H1 (cell line): ENCODE results near the gene ACOT11. TPM values are rescaled to one million over a fixed set of nuclear protein-coding genes. Genes with fewer than 3 reads are reported as not detected.

Experiments used
- CTCF ChIA-PET: fragments of 300-600 bp; sonication (Branson Sonifier 250); formaldehyde crosslinking; loops from one replicate; lab custom pipeline; 2021; ENCODE audit not compliant: partially characterized antibody; lab: Charles Lee
- POLR2A ChIA-PET: fragments of 300-600 bp; sonication (Branson Sonifier 250); formaldehyde crosslinking; loops from one replicate; lab custom pipeline; 2021; ENCODE audit warnings: inconsistent platforms; ENCODE audit not compliant: partially characterized antibody; lab: Charles Lee
- DNase-seq, 2 experiments: peaks; one replicate each; pipeline versions ENCODE4 v3.0.0 to v3.0.0-alpha.2; 2010 to 2022; ENCODE audit warnings: low spot score in 2 of 2, low read depth in 1 of 2, mixed read lengths in 1 of 2
- FAIRE-seq: peaks from 2 replicates; lab custom pipeline; 2011; peaks lifted over from hg19 to GRCh38; lab: Jason Lieb, UNC
- H2AFZ ChIP-seq: 2 replicates; pipeline ENCODE4 v1.8.1; 2012; ENCODE audit warnings: low read length, inconsistent platforms
- H2AK5ac ChIP-seq: 2 replicates; pipeline ENCODE4 v1.6.1; 2013; ENCODE audit warnings: low read depth, low read length
- H2BK120ac ChIP-seq: replicated peaks from 2 replicates; pipeline ENCODE3; 2013; ENCODE audit warnings: low read depth, low read length, inconsistent platforms
- H2BK12ac ChIP-seq: 2 replicates; pipeline ENCODE4 v1.6.1; 2013; ENCODE audit warnings: low read depth, low read length
- H2BK15ac ChIP-seq: 2 replicates; pipeline ENCODE4 v1.6.1; 2013; ENCODE audit warnings: low read length
- H2BK20ac ChIP-seq: 2 replicates; pipeline ENCODE4 v1.6.1; 2013; ENCODE audit warnings: low read length
- H2BK5ac ChIP-seq: 2 replicates; pipeline ENCODE4 v1.6.1; 2013; ENCODE audit warnings: low read depth, low read length
- H3K14ac ChIP-seq: 2 replicates; pipeline ENCODE4 v1.6.1; 2013; ENCODE audit warnings: inconsistent platforms; ENCODE audit not compliant: insufficient read length
- H3K18ac ChIP-seq: 2 replicates; pipeline ENCODE4 v1.6.1; 2013; ENCODE audit warnings: low read length; ENCODE audit errors: extremely low read depth
- H3K23ac ChIP-seq: 2 replicates; pipeline ENCODE4 v1.6.1; 2013; ENCODE audit warnings: inconsistent platforms; ENCODE audit not compliant: insufficient read length
- H3K23me2 ChIP-seq: 2 replicates; pipeline ENCODE4 v1.6.1; 2013; ENCODE audit warnings: low read depth, low read length
- H3K27ac ChIP-seq: 2 replicates; pipeline ENCODE4 v1.6.1; 2011; ENCODE audit warnings: low read depth, low read length, inconsistent platforms
- H3K27me3 ChIP-seq, 4 experiments: replicated peaks in 1 of 4; 1 replicate in 1 of 4; 2 replicates in 3 of 4; pipeline versions ENCODE4 v1.6.1 to v1.8.1; 2011 to 2013; ENCODE audit warnings: low read length in 3 of 4, mild to moderate bottlenecking in 3 of 4, inconsistent platforms in 2 of 4, mixed read lengths in 2 of 4, moderate library complexity in 1 of 4; ENCODE audit not compliant: control insufficient read depth in 3 of 4, insufficient read depth in 3 of 4; ENCODE audit errors: extremely low read depth in 1 of 4
- H3K36me3 ChIP-seq, 4 experiments: 2 replicates each; pipeline versions ENCODE4 v1.6.1 to v1.8.1; 2011 to 2013; ENCODE audit warnings: mild to moderate bottlenecking in 4 of 4, low read length in 3 of 4, moderate library complexity in 2 of 4, control low read depth in 1 of 4, inconsistent platforms in 1 of 4; ENCODE audit not compliant: insufficient read depth in 4 of 4, control insufficient read depth in 2 of 4
- H3K4ac ChIP-seq: replicated peaks from 2 replicates; pipeline ENCODE3; 2013; ENCODE audit warnings: low read length, low read depth, mixed read lengths, inconsistent platforms; ENCODE audit not compliant: insufficient read length
- H3K4me1 ChIP-seq, 4 experiments: replicated peaks in 1 of 4; 1 replicate in 1 of 4; 2 replicates in 3 of 4; pipeline versions ENCODE4 v1.6.1 to v1.8.1; 2011 to 2013; ENCODE audit warnings: low read length in 3 of 4, inconsistent platforms in 2 of 4, mixed read lengths in 1 of 4; ENCODE audit not compliant: insufficient read depth in 4 of 4, control insufficient read depth in 3 of 4
- H3K4me2 ChIP-seq, 2 experiments: 2 replicates each; pipeline versions ENCODE4 v1.6.1 to v1.8.1; 2011 to 2013; ENCODE audit warnings: low read depth in 2 of 2, low read length in 2 of 2, control low read depth in 1 of 2, inconsistent platforms in 1 of 2, mild to moderate bottlenecking in 1 of 2; ENCODE audit not compliant: insufficient read depth in 1 of 2
- H3K4me3 ChIP-seq, 4 experiments: fragments of 200-600, 300-600 bp in 1 of 4; sonication (generic), shearing (Covaris generic), sonication (Bioruptor Twin) in 1 of 4; 2 replicates each; pipeline versions ENCODE4 v1.5.1 to v1.8.1; 2011 to 2016; ENCODE audit warnings: low read length in 4 of 4, low read depth in 3 of 4, control low read depth in 2 of 4, inconsistent platforms in 2 of 4, mild to moderate bottlenecking in 2 of 4, mixed read lengths in 1 of 4, moderate library complexity in 1 of 4; ENCODE audit not compliant: insufficient read depth in 2 of 4; ENCODE audit errors: extremely low read depth in 1 of 4
- H3K56ac ChIP-seq: replicated peaks from 2 replicates; pipeline ENCODE3; 2013; ENCODE audit warnings: low read depth, mild to moderate bottlenecking, mixed read lengths, low read length, inconsistent platforms; ENCODE audit not compliant: insufficient read length
- H3K79me1 ChIP-seq: 2 replicates; pipeline ENCODE4 v1.6.1; 2013; ENCODE audit warnings: low read depth, low read length, control low read depth
- H3K79me2 ChIP-seq, 2 experiments: 2 replicates each; pipeline versions ENCODE4 v1.6.1 to v1.8.1; 2012 to 2013; ENCODE audit warnings: low read length in 2 of 2, mild to moderate bottlenecking in 2 of 2, inconsistent platforms in 1 of 2; ENCODE audit not compliant: insufficient read depth in 2 of 2, control insufficient read depth in 1 of 2
- H3K9ac ChIP-seq, 4 experiments: replicated peaks in 1 of 4; 1 replicate in 1 of 4; 2 replicates in 3 of 4; pipeline versions ENCODE4 v1.6.1 to v1.8.1; 2011 to 2013; ENCODE audit warnings: low read depth in 3 of 4, low read length in 3 of 4, control low read depth in 2 of 4, mild to moderate bottlenecking in 2 of 4, moderate library complexity in 2 of 4, inconsistent platforms in 1 of 4; ENCODE audit errors: extremely low read depth in 1 of 4
- H3K9me3 ChIP-seq, 2 experiments: 2 replicates each; pipeline versions ENCODE4 v1.6.1 to v1.8.1; 2012 to 2013; ENCODE audit warnings: mild to moderate bottlenecking in 2 of 2, moderate library complexity in 2 of 2, control low read depth in 1 of 2, inconsistent platforms in 1 of 2, low read depth in 1 of 2, low read length in 1 of 2, mixed read lengths in 1 of 2; ENCODE audit not compliant: insufficient read depth in 2 of 2
- H4K20me1 ChIP-seq, 2 experiments: replicated peaks in 1 of 2; 2 replicates each; pipeline versions ENCODE3 to v1.8.1; 2011 to 2013; ENCODE audit warnings: inconsistent platforms in 2 of 2, low read length in 2 of 2, mild to moderate bottlenecking in 1 of 2; ENCODE audit not compliant: insufficient read depth in 2 of 2, control insufficient read depth in 1 of 2
- H4K5ac ChIP-seq: 2 replicates; pipeline ENCODE4 v1.6.1; 2013; ENCODE audit warnings: low read length, low read depth, mixed read lengths, inconsistent platforms; ENCODE audit not compliant: insufficient read length
- H4K8ac ChIP-seq: 2 replicates; pipeline ENCODE4 v1.8.0; 2013; ENCODE audit warnings: mild to moderate bottlenecking, moderate library complexity, low read length, inconsistent platforms; ENCODE audit not compliant: insufficient read depth; ENCODE audit errors: extremely low read depth
- H4K91ac ChIP-seq: replicated peaks from 2 replicates; pipeline ENCODE3; 2013; ENCODE audit warnings: low read length, mixed read lengths, inconsistent platforms; ENCODE audit not compliant: insufficient read length
- KDM4A ChIP-seq: IDR thresholded peaks from one replicate; pipeline ENCODE4 v1.7.1; 2012; ENCODE audit warnings: low read depth, mild to moderate bottlenecking, moderate library complexity, low read length, inconsistent platforms; ENCODE audit not compliant: severe bottlenecking
- WGBS, 2 experiments: shearing (Covaris generic) in 1 of 2; methylation state at CpG; one replicate each; pipeline versions ENCODE4 v1.1.6 to v1.1.7; 2013 to 2015; ENCODE audit warnings: low lambda C conversion rate in 2 of 2, mixed read lengths in 2 of 2, inconsistent platforms in 1 of 2, low coverage in 1 of 2, missing lambda C conversion rate in 1 of 2; ENCODE audit not compliant: insufficient replicate concordance in 2 of 2, insufficient coverage in 1 of 2, insufficient read length in 1 of 2; ENCODE audit errors: extremely low coverage in 1 of 2, missing lambda C conversion rate in 1 of 2; 5-methylcytosine and 5-hydroxymethylcytosine counted together
- polyA plus RNA-seq, 7 experiments: library from polyadenylated mRNA; depleted of rRNA in 3 of 7; stranded (reverse) in 5 of 7; unstranded in 2 of 7; fragments of >200 nt in 5 of 7; fragments of 200-250 nt in 2 of 7; gene quantifications; 1 replicate in 5 of 7; 2 replicates in 1 of 7; 4 replicates in 1 of 7; pipeline versions ENCODE4 v1.2.1 to v1.2.3, GENCODE V29; 2011 to 2013; ENCODE audit warnings: missing spikeins in 2 of 7, mixed read lengths in 2 of 7
- total RNA-seq: library from RNA; stranded (reverse); fragmentation: NEBNext Ultra II Directional; extraction: Animal tissue kit (Norgen Biotek cat#: 25700); gene quantifications from 2 replicates; pipeline ENCODE4 v1.2.1, GENCODE V29; 2021

ACOT11 gene
- total and polyA plus RNA-seq, 2 of the 8 experiments (the other 6 are each of a cell fraction or from before 2014, with no cell fraction given), result 3.8 to 4.5 TPM

DNA sequence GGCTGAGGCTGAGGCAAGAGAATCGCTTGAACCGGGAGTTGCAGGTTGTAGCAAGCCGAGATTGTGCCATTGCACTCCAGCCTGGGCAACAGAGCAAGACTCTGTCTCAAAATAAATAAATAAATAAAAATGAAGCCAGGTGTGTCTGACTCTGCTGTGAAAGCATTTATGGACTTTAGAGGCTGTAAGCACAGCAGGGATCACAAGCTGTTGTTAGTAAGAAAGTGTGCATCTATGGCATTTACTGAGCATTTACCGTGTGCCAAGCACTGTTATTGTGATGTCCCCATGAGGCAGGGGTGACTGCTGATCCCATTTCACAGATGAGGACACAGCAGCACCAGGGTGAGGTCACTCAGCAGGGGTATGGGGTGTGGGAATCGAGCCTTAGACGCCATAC lies 55.2 kb downstream of the ACOT11 start:
- H3K18ac ChIP-seq, result no peak overlapping the region
- no peak overlapping the region for H3K27ac ChIP-seq
- no peak overlapping the region for H2BK20ac ChIP-seq
- H3K4me2 ChIP-seq, result no peak overlapping the region
- no peak overlapping the region for H3K23ac ChIP-seq
- peaks cover 0 to 6% of the 10 kb centered on the region in 2 experiments for H4K20me1 ChIP-seq
- WGBS, 2 experiments, result 95% methylated on average over 6 of the region's 6 CpGs; no CpG with 5 or more reads in 1 of the 2 experiments
- CTCF ChIA-PET, result interaction anchor here (0.6 to 1.3 kb wide), 6 partner anchors 8 to 1509 kb away, joined by 3 to 5 read pairs (median 4); no protein-coding TSS in a partner anchor
- no peaks in the 10 kb centered on the region for H3K9me3 ChIP-seq
- peak overlapping the region in 1 of 4 experiments; percentile 41; a peak in 1 of 7 replicates for H3K9ac ChIP-seq
- H3K27me3 ChIP-seq, result no peaks in the 10 kb centered on the region
- H2AFZ ChIP-seq, result no peak overlapping the region
- H2BK12ac ChIP-seq, result no peak overlapping the region
- H3K79me1 ChIP-seq, result no peaks in the 10 kb centered on the region
- no peaks in the 10 kb centered on the region for H3K23me2 ChIP-seq
- H3K56ac ChIP-seq, result no peak overlapping the region
- H4K5ac ChIP-seq, result no peak overlapping the region
- H2BK5ac ChIP-seq, result peak overlapping the region; percentile 44; the same call in 1 of the 2 replicates
- no peaks in the 10 kb centered on the region for H3K79me2 ChIP-seq
- FAIRE-seq (no peak), DNase-seq (no peak)
- H4K8ac ChIP-seq, result no peak overlapping the region; the same call in 1 of the 2 replicates
- POLR2A ChIA-PET, result no interaction called here
- peaks cover 0 to 5% (median 1%) of the 10 kb centered on the region in 4 experiments; a peak in 1 of 7 replicates for H3K4me1 ChIP-seq
- no peak overlapping the region for H3K4me3 ChIP-seq
- no peak overlapping the region for H2AK5ac ChIP-seq
- no peak overlapping the region for H4K91ac ChIP-seq
- no peak overlapping the region for H3K4ac ChIP-seq
- no peak overlapping the region for H3K14ac ChIP-seq
- H2BK15ac ChIP-seq, result no peak overlapping the region
- H2BK120ac ChIP-seq, result no peak overlapping the region
- H3K36me3 ChIP-seq, result no peaks in the 10 kb centered on the region
- TF ChIP-seq KDM4A, result no peak
